ENCODE results near the gene CACNA1G. TPM values are rescaled to one million over a fixed set of nuclear protein-coding genes. Genes with fewer than 3 reads are reported as not detected.

CACNA1G gene
- total RNA-seq (2012; rRNA removed), result 0.51 and 1.1 TPM in 2 replicates

GRCh38 chr17:50560185-50560824 is at the start of gene CACNA1G:
Gene CACNA1G (plus strand): TSS chr17:50560715. CDS start chr17:50561460, 745 bp downstream.
- H3K4me2 ChIP-seq (ENCODE audit: low read length), result peak within 1 kb of the TSS; percentile 92
- peak within 1 kb of the TSS; percentile 69 for H3K4me3 ChIP-seq (ENCODE audit: low read length)
- peaks cover 10% of the 10 kb centered on the region for H3K36me3 ChIP-seq (ENCODE audit: insufficient read depth, low read length)
- H3K9me3 ChIP-seq (replicated peaks; ENCODE audit: low read length), result no peaks in the 10 kb centered on the region
- no peak within 1 kb of the TSS for H3K9ac ChIP-seq (ENCODE audit: low read depth, low read length)
- H3K4me1 ChIP-seq (ENCODE audit: control insufficient read depth, insufficient read depth, low read length), result peaks cover 20% of the 10 kb centered on the region
- peaks cover 45% of the 10 kb centered on the region for H3K27me3 ChIP-seq (ENCODE audit: control insufficient read depth, insufficient read depth, low read length)

- Histone ChIP-seq H3K4me3 (ENCODE audit: low read length) (no peak overlapping the region), H3K36me3 (ENCODE audit: insufficient read depth, low read length) (no peaks in the 10 kb centered on the region), H3K9me3 (replicated peaks; ENCODE audit: low read length) (no peaks in the 10 kb centered on the region), H3K27me3 (ENCODE audit: control insufficient read depth, insufficient read depth, low read length) (no peaks in the 10 kb centered on the region), H3K4me1 (ENCODE audit: control insufficient read depth, insufficient read depth, low read length) (peaks cover 22% of the 10 kb centered on the region), H3K9ac (ENCODE audit: low read depth, low read length) (no peak overlapping the region), H3K4me2 (ENCODE audit: low read length) (peak overlapping the region; percentile 19)
Observed at GRCh38 chr17:50511058-50511457, 49.5 kb upstream of the CACNA1G start.

GRCh38 chr17:50513495-50513894 is 47.0 kb upstream of the CACNA1G start:
- no peaks in the 10 kb centered on the region for H3K36me3 ChIP-seq (ENCODE audit: insufficient read depth, low read length)
- H3K27me3 ChIP-seq (ENCODE audit: control insufficient read depth, insufficient read depth, low read length), result no peaks in the 10 kb centered on the region
- H3K4me2 ChIP-seq (ENCODE audit: low read length), result no peak overlapping the region
- no peak overlapping the region for H3K4me3 ChIP-seq (ENCODE audit: low read length)
- H3K9me3 ChIP-seq (replicated peaks; ENCODE audit: low read length), result no peaks in the 10 kb centered on the region
- H3K4me1 ChIP-seq (ENCODE audit: control insufficient read depth, insufficient read depth, low read length), result peaks cover 20% of the 10 kb centered on the region
- H3K9ac ChIP-seq (ENCODE audit: low read depth, low read length), result no peak overlapping the region

GRCh38 chr17:50514388-50514787 is 46.1 kb upstream of the CACNA1G start:
- Histone ChIP-seq H3K9ac (ENCODE audit: low read depth, low read length) (no peak overlapping the region), H3K4me2 (ENCODE audit: low read length) (no peak overlapping the region), H3K27me3 (ENCODE audit: control insufficient read depth, insufficient read depth, low read length) (no peaks in the 10 kb centered on the region), H3K4me1 (ENCODE audit: control insufficient read depth, insufficient read depth, low read length) (peaks cover 13% of the 10 kb centered on the region), H3K4me3 (ENCODE audit: low read length) (no peak overlapping the region), H3K9me3 (replicated peaks; ENCODE audit: low read length) (no peaks in the 10 kb centered on the region), H3K36me3 (ENCODE audit: insufficient read depth, low read length) (no peaks in the 10 kb centered on the region)

GRCh38 chr17:50514936-50515702 is 45.4 kb upstream of the CACNA1G start:
- no peaks in the 10 kb centered on the region for H3K9me3 ChIP-seq (replicated peaks; ENCODE audit: low read length)
- no peak overlapping the region for H3K4me2 ChIP-seq (ENCODE audit: low read length)
- peaks cover 13% of the 10 kb centered on the region for H3K4me1 ChIP-seq (ENCODE audit: control insufficient read depth, insufficient read depth, low read length)
- H3K4me3 ChIP-seq (ENCODE audit: low read length), result no peak overlapping the region
- H3K9ac ChIP-seq (ENCODE audit: low read depth, low read length), result no peak overlapping the region
- no peaks in the 10 kb centered on the region for H3K27me3 ChIP-seq (ENCODE audit: control insufficient read depth, insufficient read depth, low read length)
- H3K36me3 ChIP-seq (ENCODE audit: insufficient read depth, low read length), result no peaks in the 10 kb centered on the region

GRCh38 chr17:50517011-50517410 is 43.5 kb upstream of the CACNA1G start:
- Histone ChIP-seq H3K9me3 (replicated peaks; ENCODE audit: low read length) (no peaks in the 10 kb centered on the region), H3K9ac (ENCODE audit: low read depth, low read length) (no peak overlapping the region), H3K4me3 (ENCODE audit: low read length) (no peak overlapping the region), H3K4me2 (ENCODE audit: low read length) (no peak overlapping the region), H3K27me3 (ENCODE audit: control insufficient read depth, insufficient read depth, low read length) (peaks cover 5% of the 10 kb centered on the region), H3K36me3 (ENCODE audit: insufficient read depth, low read length) (no peaks in the 10 kb centered on the region), H3K4me1 (ENCODE audit: control insufficient read depth, insufficient read depth, low read length) (peaks cover 13% of the 10 kb centered on the region)

GRCh38 chr17:50517504-50518383 is 42.8 kb upstream of the CACNA1G start:
- peaks cover 13% of the 10 kb centered on the region for H3K4me1 ChIP-seq (ENCODE audit: control insufficient read depth, insufficient read depth, low read length)
- H3K4me3 ChIP-seq (ENCODE audit: low read length), result no peak overlapping the region
- H3K27me3 ChIP-seq (ENCODE audit: control insufficient read depth, insufficient read depth, low read length), result peaks cover 7% of the 10 kb centered on the region
- no peaks in the 10 kb centered on the region for H3K9me3 ChIP-seq (replicated peaks; ENCODE audit: low read length)
- H3K9ac ChIP-seq (ENCODE audit: low read depth, low read length), result no peak overlapping the region
- H3K36me3 ChIP-seq (ENCODE audit: insufficient read depth, low read length), result no peaks in the 10 kb centered on the region
- no peak overlapping the region for H3K4me2 ChIP-seq (ENCODE audit: low read length)

- no peaks in the 10 kb centered on the region for H3K9me3 ChIP-seq (replicated peaks; ENCODE audit: low read length)
- peaks cover 13% of the 10 kb centered on the region for H3K4me1 ChIP-seq (ENCODE audit: control insufficient read depth, insufficient read depth, low read length)
- H3K9ac ChIP-seq (ENCODE audit: low read depth, low read length), result no peak overlapping the region
- H3K27me3 ChIP-seq (ENCODE audit: control insufficient read depth, insufficient read depth, low read length), result peaks cover 7% of the 10 kb centered on the region
- no peaks in the 10 kb centered on the region for H3K36me3 ChIP-seq (ENCODE audit: insufficient read depth, low read length)
- no peak overlapping the region for H3K4me2 ChIP-seq (ENCODE audit: low read length)
- H3K4me3 ChIP-seq (ENCODE audit: low read length), result no peak overlapping the region
Observed at GRCh38 chr17:50518384-50519023, 42.0 kb upstream of the CACNA1G start.

GRCh38 chr17:50519141-50519834 is 41.2 kb upstream of the CACNA1G start:
- Histone ChIP-seq H3K4me1 (ENCODE audit: control insufficient read depth, insufficient read depth, low read length) (peaks cover 13% of the 10 kb centered on the region), H3K9me3 (replicated peaks; ENCODE audit: low read length) (no peaks in the 10 kb centered on the region), H3K4me2 (ENCODE audit: low read length) (no peak overlapping the region), H3K36me3 (ENCODE audit: insufficient read depth, low read length) (no peaks in the 10 kb centered on the region), H3K4me3 (ENCODE audit: low read length) (no peak overlapping the region), H3K9ac (ENCODE audit: low read depth, low read length) (no peak overlapping the region), H3K27me3 (ENCODE audit: control insufficient read depth, insufficient read depth, low read length) (peaks cover 7% of the 10 kb centered on the region)

GRCh38 chr17:50520483-50520882 is 40.0 kb upstream of the CACNA1G start:
- no peak overlapping the region for H3K9ac ChIP-seq (ENCODE audit: low read depth, low read length)
- peaks cover 7% of the 10 kb centered on the region for H3K27me3 ChIP-seq (ENCODE audit: control insufficient read depth, insufficient read depth, low read length)
- peaks cover 4% of the 10 kb centered on the region for H3K4me1 ChIP-seq (ENCODE audit: control insufficient read depth, insufficient read depth, low read length)
- H3K9me3 ChIP-seq (replicated peaks; ENCODE audit: low read length), result no peaks in the 10 kb centered on the region
- no peak overlapping the region for H3K4me3 ChIP-seq (ENCODE audit: low read length)
- H3K36me3 ChIP-seq (ENCODE audit: insufficient read depth, low read length), result no peaks in the 10 kb centered on the region
- H3K4me2 ChIP-seq (ENCODE audit: low read length), result no peak overlapping the region

Data from skeletal muscle satellite cell (primary cell).